ENCODE measurements around the gene OR11A1.

Gene OR11A1

DNA sequence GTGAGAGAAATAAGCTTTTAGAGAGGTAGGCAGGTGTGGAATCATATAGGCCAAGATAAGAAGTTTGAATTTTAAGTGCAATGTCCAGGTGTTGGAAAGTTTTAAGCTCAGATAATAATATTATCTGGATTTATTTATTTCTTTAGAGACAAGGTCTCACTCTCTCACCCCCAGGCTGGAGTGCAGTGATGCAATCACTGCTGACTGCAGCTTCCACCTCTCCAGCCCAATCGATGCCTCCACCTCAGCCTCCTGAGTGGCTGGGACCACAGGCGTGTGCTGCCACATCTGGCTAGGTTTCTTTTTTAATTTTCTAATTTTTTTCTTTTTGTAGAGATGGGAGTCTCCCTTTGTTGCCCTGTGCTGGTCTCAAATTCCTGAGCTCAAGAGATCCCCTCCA, 36.4 kb upstream of the OR11A1 start:
- H3K27ac ChIP-seq (ENCODE audit: low read length) = no peak overlapping the region
- H3K36me3 ChIP-seq (ENCODE audit: control insufficient read depth, low read depth, low read length) = no peaks in the 10 kb centered on the region
- no peak overlapping the region for H3K4me3 ChIP-seq (ENCODE audit: low read length)
- no peaks in the 10 kb centered on the region for H3K9me3 ChIP-seq (ENCODE audit: control insufficient read depth, low read depth, low read length)
- no peak overlapping the region for H3K9ac ChIP-seq (ENCODE audit: low read length)
- no peaks in the 10 kb centered on the region for H3K27me3 ChIP-seq (ENCODE audit: control insufficient read depth, insufficient read depth, low read length)
- no peaks in the 10 kb centered on the region for H3K4me1 ChIP-seq (ENCODE audit: control insufficient read depth, low read depth, low read length)

DNA sequence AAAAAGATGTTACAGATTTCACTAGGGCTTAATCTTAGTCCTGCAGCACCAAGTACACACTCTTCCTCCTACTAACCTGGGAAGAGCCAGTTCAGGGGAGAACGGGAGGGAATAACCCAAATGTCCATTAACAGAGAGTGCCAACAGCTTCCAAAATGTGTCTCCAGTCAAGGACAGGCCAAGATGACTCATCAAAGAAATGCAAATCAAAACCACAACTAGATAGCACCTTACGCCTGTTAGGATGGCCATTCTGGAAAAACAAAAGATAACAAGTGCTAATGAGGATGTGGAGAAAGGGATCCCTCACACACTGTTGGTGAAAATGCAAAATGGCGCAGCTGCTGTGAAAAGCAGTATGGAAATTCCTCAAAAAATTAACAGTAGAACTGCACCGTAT, 34.7 kb upstream of the OR11A1 start:
- H3K27me3 ChIP-seq (ENCODE audit: control insufficient read depth, insufficient read depth, low read length) = no peaks in the 10 kb centered on the region
- H3K4me3 ChIP-seq (ENCODE audit: low read length) = no peak overlapping the region
- H3K4me1 ChIP-seq (ENCODE audit: control insufficient read depth, low read depth, low read length) = no peaks in the 10 kb centered on the region
- H3K9me3 ChIP-seq (ENCODE audit: control insufficient read depth, low read depth, low read length) = no peaks in the 10 kb centered on the region
- H3K27ac ChIP-seq (ENCODE audit: low read length) = no peak overlapping the region
- no peak overlapping the region for H3K9ac ChIP-seq (ENCODE audit: low read length)
- no peaks in the 10 kb centered on the region for H3K36me3 ChIP-seq (ENCODE audit: control insufficient read depth, low read depth, low read length)

DNA sequence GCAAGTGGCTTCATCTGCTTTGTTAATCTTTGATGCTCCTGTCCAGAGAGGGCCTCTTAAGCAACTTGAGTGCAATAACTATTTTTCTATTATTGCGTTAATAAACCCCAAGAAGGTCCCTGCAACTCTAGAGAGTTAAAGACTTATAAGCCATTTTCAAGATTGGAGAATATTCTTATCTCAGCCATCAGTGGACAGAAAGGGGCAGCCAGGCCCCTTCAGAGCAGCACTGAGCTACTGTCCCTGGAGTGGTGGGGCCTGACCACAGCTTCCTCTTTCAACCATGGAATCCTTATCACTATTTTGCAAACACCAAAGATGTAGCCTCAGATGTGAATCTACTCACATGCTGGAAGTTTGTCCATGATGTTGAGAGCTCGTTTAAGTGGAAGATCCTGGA, 33.7 kb upstream of the OR11A1 start:
- no peaks in the 10 kb centered on the region for H3K27me3 ChIP-seq (ENCODE audit: control insufficient read depth, insufficient read depth, low read length)
- no peaks in the 10 kb centered on the region for H3K36me3 ChIP-seq (ENCODE audit: control insufficient read depth, low read depth, low read length)
- no peaks in the 10 kb centered on the region for H3K4me1 ChIP-seq (ENCODE audit: control insufficient read depth, low read depth, low read length)
- no peak overlapping the region for H3K27ac ChIP-seq (ENCODE audit: low read length)
- H3K9ac ChIP-seq (ENCODE audit: low read length) = no peak overlapping the region
- H3K4me3 ChIP-seq (ENCODE audit: low read length) = no peak overlapping the region
- no peaks in the 10 kb centered on the region for H3K9me3 ChIP-seq (ENCODE audit: control insufficient read depth, low read depth, low read length)

DNA sequence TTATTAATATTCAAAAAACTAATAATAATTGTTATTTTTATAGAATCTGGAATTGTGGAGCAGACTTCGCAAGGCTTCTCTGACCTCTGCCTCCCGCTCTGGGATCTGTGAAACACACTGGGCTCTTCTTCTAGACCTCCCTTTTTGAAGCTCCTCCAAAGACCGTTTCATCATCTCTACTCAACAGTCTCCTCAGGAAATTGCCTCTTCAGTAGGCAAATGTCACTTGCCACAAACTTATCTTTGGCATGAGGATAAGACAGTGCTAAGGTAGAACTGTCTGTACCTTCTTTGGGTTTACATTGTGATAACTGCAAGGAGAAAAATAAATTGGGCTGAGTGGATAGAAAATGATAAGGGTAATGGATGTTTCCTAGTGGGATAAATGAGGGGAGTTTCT, 33.2 kb upstream of the OR11A1 start:
- Histone ChIP-seq H3K9ac (ENCODE audit: low read length) (no peak overlapping the region), H3K4me1 (ENCODE audit: control insufficient read depth, low read depth, low read length) (no peaks in the 10 kb centered on the region), H3K9me3 (ENCODE audit: control insufficient read depth, low read depth, low read length) (no peaks in the 10 kb centered on the region), H3K27ac (ENCODE audit: low read length) (no peak overlapping the region), H3K4me3 (ENCODE audit: low read length) (no peak overlapping the region), H3K36me3 (ENCODE audit: control insufficient read depth, low read depth, low read length) (no peaks in the 10 kb centered on the region), H3K27me3 (ENCODE audit: control insufficient read depth, insufficient read depth, low read length) (no peaks in the 10 kb centered on the region)

DNA sequence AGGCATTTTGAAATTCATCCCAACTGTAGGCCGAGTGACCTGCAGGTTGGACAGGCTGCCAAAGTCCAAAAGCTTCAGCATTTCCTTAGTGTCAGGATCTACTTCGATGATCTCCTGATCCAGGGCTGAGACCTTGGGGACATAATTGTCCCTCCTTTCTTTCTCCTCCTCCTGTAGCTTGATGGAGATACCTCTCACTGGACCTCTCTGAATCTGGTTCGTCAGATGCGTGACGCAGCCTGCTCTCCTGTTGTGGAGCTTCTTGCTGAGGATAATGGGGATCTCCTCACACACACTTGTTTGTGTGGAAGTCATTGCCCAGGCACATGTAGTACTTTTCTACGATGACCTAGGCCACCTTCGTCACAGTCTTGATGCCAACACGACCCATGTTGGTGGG, 32.4 kb upstream of the OR11A1 start:
- no peak overlapping the region for H3K27ac ChIP-seq (ENCODE audit: low read length)
- H3K9me3 ChIP-seq (ENCODE audit: control insufficient read depth, low read depth, low read length) = no peaks in the 10 kb centered on the region
- H3K27me3 ChIP-seq (ENCODE audit: control insufficient read depth, insufficient read depth, low read length) = no peaks in the 10 kb centered on the region
- no peaks in the 10 kb centered on the region for H3K4me1 ChIP-seq (ENCODE audit: control insufficient read depth, low read depth, low read length)
- H3K36me3 ChIP-seq (ENCODE audit: control insufficient read depth, low read depth, low read length) = no peaks in the 10 kb centered on the region
- no peak overlapping the region for H3K9ac ChIP-seq (ENCODE audit: low read length)
- H3K4me3 ChIP-seq (ENCODE audit: low read length) = no peak overlapping the region

DNA sequence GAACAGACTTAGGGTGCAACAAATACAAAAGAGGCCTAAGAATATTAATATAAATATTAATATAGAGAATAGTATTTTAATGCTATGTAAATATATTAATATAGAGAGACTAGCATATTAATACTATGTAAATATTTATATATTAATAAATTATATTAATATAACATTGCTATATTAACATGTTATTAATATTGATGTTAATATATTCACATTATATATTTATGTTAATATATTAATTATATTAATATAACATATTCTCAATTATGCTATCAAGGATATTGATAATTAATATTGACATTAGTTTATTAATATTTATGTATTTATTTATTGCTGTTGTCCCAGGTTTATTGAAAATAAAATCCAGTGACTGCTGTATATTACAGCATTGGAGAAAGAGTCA, 32.0 kb upstream of the OR11A1 start:
- no peak overlapping the region for H3K27ac ChIP-seq (ENCODE audit: low read length)
- no peaks in the 10 kb centered on the region for H3K27me3 ChIP-seq (ENCODE audit: control insufficient read depth, insufficient read depth, low read length)
- no peaks in the 10 kb centered on the region for H3K4me1 ChIP-seq (ENCODE audit: control insufficient read depth, low read depth, low read length)
- H3K9ac ChIP-seq (ENCODE audit: low read length) = no peak overlapping the region
- no peaks in the 10 kb centered on the region for H3K9me3 ChIP-seq (ENCODE audit: control insufficient read depth, low read depth, low read length)
- no peak overlapping the region for H3K4me3 ChIP-seq (ENCODE audit: low read length)
- H3K36me3 ChIP-seq (ENCODE audit: control insufficient read depth, low read depth, low read length) = no peaks in the 10 kb centered on the region

DNA sequence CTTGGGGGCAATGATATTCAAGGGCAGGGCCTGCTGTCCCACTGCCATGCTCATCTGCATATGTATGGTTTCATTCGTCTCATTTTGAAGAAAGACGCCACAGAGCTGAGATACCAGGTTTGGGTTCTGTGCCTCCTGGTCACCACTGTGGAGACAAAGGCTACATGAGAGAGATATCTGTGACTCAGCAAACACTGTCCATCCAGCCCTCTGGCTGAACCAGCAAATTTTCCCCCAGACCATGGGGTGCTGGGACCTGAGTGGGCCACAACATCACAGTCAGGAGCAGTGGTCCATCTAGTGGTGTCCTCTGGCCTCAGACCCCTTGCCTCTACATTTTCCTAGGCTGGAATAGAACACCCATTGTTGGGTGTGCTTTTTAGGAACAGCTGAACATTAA, 30.8 kb upstream of the OR11A1 start, which contains the start of gene MAS1L:
TSS of gene MAS1L (minus strand) at position 297 of the 400 bp plus-strand sequence. CDS start at position 243, 54 bp downstream.
- Histone ChIP-seq H3K36me3 (ENCODE audit: control insufficient read depth, low read depth, low read length) (no peaks in the 10 kb centered on the region), H3K27ac (ENCODE audit: low read length) (no peak within 1 kb of the TSS), H3K9me3 (ENCODE audit: control insufficient read depth, low read depth, low read length) (no peaks in the 10 kb centered on the region), H3K4me3 (ENCODE audit: low read length) (no peak within 1 kb of the TSS), H3K27me3 (ENCODE audit: control insufficient read depth, insufficient read depth, low read length) (no peaks in the 10 kb centered on the region), H3K4me1 (ENCODE audit: control insufficient read depth, low read depth, low read length) (no peaks in the 10 kb centered on the region), H3K9ac (ENCODE audit: low read length) (no peak within 1 kb of the TSS)

DNA sequence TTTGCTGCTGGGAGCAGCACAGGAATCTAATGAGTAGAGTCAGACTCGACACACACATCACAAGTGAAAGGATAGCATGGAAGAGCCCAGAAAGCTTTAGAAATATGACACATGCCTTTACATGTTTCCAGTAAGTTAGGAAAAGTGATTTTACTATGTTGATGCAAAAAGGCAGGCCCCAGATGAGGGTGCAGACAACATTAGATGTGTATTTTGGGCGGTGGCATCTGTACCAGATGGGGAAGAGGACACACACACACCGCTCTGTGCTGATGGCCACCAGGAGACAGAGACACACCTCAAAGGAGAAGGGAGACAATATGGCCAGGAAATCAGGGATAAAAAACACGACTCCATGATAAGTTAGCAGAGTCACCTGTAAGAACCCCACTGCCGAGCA, 30.3 kb upstream of the OR11A1 start:
- no peaks in the 10 kb centered on the region for H3K36me3 ChIP-seq (ENCODE audit: control insufficient read depth, low read depth, low read length)
- no peaks in the 10 kb centered on the region for H3K27me3 ChIP-seq (ENCODE audit: control insufficient read depth, insufficient read depth, low read length)

DNA sequence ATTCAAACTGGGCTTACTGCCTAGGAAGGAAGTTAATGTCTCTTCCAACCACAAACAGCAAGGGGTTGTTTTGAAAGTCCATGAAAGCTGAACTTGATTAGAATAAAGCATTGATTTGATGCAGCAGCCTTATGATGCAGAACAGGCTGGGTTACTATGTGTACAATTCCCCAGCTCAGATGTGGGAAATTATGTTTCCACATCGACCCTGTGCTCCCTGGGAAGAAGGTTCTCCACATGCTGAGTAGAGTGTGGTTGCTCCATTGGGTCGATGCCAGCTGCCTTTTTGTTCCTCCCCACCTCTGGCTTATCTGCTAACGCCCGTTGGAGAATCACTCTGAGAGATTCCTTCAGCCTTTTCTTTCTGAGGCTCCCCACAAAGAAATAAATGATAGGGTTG, 29.7 kb upstream of the OR11A1 start:
- no peak overlapping the region for H3K9ac ChIP-seq (ENCODE audit: low read length)
- no peaks in the 10 kb centered on the region for H3K4me1 ChIP-seq (ENCODE audit: control insufficient read depth, low read depth, low read length)

More for the DNA sequence above, 30.3 kb upstream of the OR11A1 start:
- Histone ChIP-seq H3K27ac (ENCODE audit: low read length) (no peak overlapping the region), H3K4me1 (ENCODE audit: control insufficient read depth, low read depth, low read length) (no peaks in the 10 kb centered on the region), H3K4me3 (ENCODE audit: low read length) (no peak overlapping the region), H3K9me3 (ENCODE audit: control insufficient read depth, low read depth, low read length) (no peaks in the 10 kb centered on the region), H3K9ac (ENCODE audit: low read length) (no peak overlapping the region)

DNA sequence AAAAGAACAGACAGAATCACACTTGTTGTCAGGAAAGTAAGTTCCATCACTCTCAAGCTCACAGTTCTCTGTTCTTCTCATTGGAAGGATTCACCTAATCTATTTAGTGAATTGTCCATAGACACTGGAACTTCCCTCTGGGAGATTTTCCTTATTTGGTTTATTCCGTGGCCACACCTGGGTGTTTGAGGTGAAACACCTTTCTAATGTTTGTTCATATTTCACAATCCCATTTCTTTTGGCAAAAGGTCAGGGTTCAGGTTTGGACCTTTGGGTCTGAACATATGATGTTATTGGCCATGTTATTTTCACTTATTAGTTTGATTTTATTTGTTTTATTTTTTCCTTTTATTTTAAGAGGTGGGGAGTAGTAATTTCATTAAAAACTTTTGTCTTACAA, 26.9 kb upstream of the OR11A1 start:
- Histone ChIP-seq H3K4me1 (ENCODE audit: control insufficient read depth, low read depth, low read length) (no peaks in the 10 kb centered on the region), H3K9ac (ENCODE audit: low read length) (no peak overlapping the region), H3K27me3 (ENCODE audit: control insufficient read depth, insufficient read depth, low read length) (no peaks in the 10 kb centered on the region), H3K9me3 (ENCODE audit: control insufficient read depth, low read depth, low read length) (no peaks in the 10 kb centered on the region), H3K36me3 (ENCODE audit: control insufficient read depth, low read depth, low read length) (no peaks in the 10 kb centered on the region), H3K27ac (ENCODE audit: low read length) (no peak overlapping the region), H3K4me3 (ENCODE audit: low read length) (no peak overlapping the region)

More for the DNA sequence above, 29.7 kb upstream of the OR11A1 start:
- H3K4me3 ChIP-seq (ENCODE audit: low read length) = no peak overlapping the region
- H3K9me3 ChIP-seq (ENCODE audit: control insufficient read depth, low read depth, low read length) = no peaks in the 10 kb centered on the region
- H3K36me3 ChIP-seq (ENCODE audit: control insufficient read depth, low read depth, low read length) = no peaks in the 10 kb centered on the region
- H3K27me3 ChIP-seq (ENCODE audit: control insufficient read depth, insufficient read depth, low read length) = no peaks in the 10 kb centered on the region
- no peak overlapping the region for H3K27ac ChIP-seq (ENCODE audit: low read length)

DNA sequence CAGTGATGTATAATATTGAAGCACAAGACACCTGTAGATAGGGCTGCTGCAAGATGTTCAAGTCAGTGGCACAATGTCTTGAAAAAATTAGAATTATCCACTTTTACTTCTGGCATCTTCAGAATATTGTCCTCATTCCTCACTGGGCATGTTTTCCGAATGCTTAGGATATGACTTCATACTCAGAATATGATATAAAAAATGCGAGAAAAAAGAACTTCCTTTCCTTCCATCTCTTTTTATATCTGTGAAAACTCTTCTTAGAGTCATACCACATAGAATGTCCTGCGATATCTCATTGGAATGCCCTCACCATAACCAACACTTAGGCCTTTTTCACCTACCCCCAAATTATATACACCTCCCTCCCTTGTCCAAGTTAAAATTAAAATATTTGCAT, 26.3 kb upstream of the OR11A1 start:
- Histone ChIP-seq H3K36me3 (ENCODE audit: control insufficient read depth, low read depth, low read length) (no peaks in the 10 kb centered on the region), H3K27me3 (ENCODE audit: control insufficient read depth, insufficient read depth, low read length) (no peaks in the 10 kb centered on the region), H3K9me3 (ENCODE audit: control insufficient read depth, low read depth, low read length) (no peaks in the 10 kb centered on the region), H3K4me1 (ENCODE audit: control insufficient read depth, low read depth, low read length) (no peaks in the 10 kb centered on the region), H3K27ac (ENCODE audit: low read length) (no peak overlapping the region), H3K9ac (ENCODE audit: low read length) (no peak overlapping the region), H3K4me3 (ENCODE audit: low read length) (no peak overlapping the region)

DNA sequence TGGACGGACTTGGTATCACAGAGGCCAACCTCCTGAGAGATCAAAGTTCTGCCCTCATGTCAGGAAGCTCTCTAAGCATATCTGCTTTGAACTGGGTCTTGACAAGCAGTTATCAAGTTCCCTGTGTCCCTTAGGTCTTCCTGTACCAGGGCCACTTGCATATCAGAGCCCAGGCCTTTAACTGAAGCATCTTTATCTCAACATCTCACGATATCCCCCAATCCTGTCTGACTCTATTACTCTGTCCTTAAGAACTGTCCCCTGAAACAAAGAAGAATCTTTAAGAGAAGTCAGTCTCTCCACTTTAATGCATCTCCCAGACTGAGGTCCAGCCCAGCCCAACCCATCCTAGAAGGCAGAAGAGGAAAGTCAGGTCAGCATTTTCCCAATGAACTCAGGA, 22.7 kb upstream of the OR11A1 start:
- Histone ChIP-seq H3K4me1 (ENCODE audit: control insufficient read depth, low read depth, low read length) (no peaks in the 10 kb centered on the region), H3K27me3 (ENCODE audit: control insufficient read depth, insufficient read depth, low read length) (no peaks in the 10 kb centered on the region), H3K9ac (ENCODE audit: low read length) (no peak overlapping the region), H3K4me3 (ENCODE audit: low read length) (no peak overlapping the region), H3K36me3 (ENCODE audit: control insufficient read depth, low read depth, low read length) (no peaks in the 10 kb centered on the region), H3K9me3 (ENCODE audit: control insufficient read depth, low read depth, low read length) (no peaks in the 10 kb centered on the region), H3K27ac (ENCODE audit: low read length) (no peak overlapping the region)
